GM12873 (cell line): ENCODE results near the gene ACTR8.

Source experiments
- CTCF ChIP-seq: IDR thresholded peaks from 2 replicates; pipeline ENCODE4 v1.5.1; 2012; ENCODE audit warnings: low read depth, mild to moderate bottlenecking, moderate library complexity, low read length, control low read depth; ENCODE audit not compliant: insufficient read depth; ENCODE audit errors: missing control alignments

The ACTR8 gene

GRCh38 chr3:53881691-53882593, at the start of gene ACTR8:
TSS of gene ACTR8 (minus strand) at chr3:53882152. CDS start at chr3:53882101, 51 bp downstream.
- TF ChIP-seq CTCF = no peak

- TF ChIP-seq CTCF = peak; percentile 64
Observed at GRCh38 chr3:53921296-53921695, 39.3 kb upstream of the ACTR8 start.

GRCh38 chr3:53919741-53920140, 37.8 kb upstream of the ACTR8 start:
- TF ChIP-seq CTCF = no peak

- TF ChIP-seq CTCF = no peak
Observed at GRCh38 chr3:53913401-53913800, 31.4 kb upstream of the ACTR8 start.

- no peak for TF ChIP-seq CTCF
Observed at GRCh38 chr3:53902711-53903110, 20.8 kb upstream of the ACTR8 start.

- TF ChIP-seq CTCF = no peak
Observed at GRCh38 chr3:53902067-53902466, 20.1 kb upstream of the ACTR8 start.

- TF ChIP-seq CTCF = no peak
Observed at GRCh38 chr3:53900666-53901331, 18.8 kb upstream of the ACTR8 start.
